IMR-90 (cell line): ENCODE data around the gene DCD. TPM values are rescaled to one million over a fixed set of nuclear protein-coding genes. Genes with fewer than 3 reads are reported as not detected.

Experiments used
- ATAC-seq: fragments of 200-7000 bp; cut with Tn5 transposase; 2 replicates; pipeline ENCODE4 v1.9.1; 2020; ENCODE audit warnings: low read depth, mild to moderate bottlenecking, moderate library complexity
- BruUV-seq: library from RNA; stranded (reverse); fragments of 400-500 nt; replicated peaks from 2 replicates; lab custom pipeline; 2021; lab: Mats Ljungman, UMichigan
- CTCF ChIA-PET: fragments of 300-600 bp; formaldehyde crosslinking; extraction: SDS; loops from one replicate; lab custom pipeline; 2021; ENCODE audit warnings: antibody characterized with exemption; lab: Yijun Ruan, JAX
- POLR2A ChIA-PET: fragments of 300-600 bp; sonication (Branson Sonifier 250); formaldehyde crosslinking; loops from one replicate; lab custom pipeline; 2022; ENCODE audit warnings: antibody characterized with exemption; ENCODE audit not compliant: unreplicated experiment; lab: Charles Lee
- DNase-seq: peaks from one replicate; pipeline ENCODE4 v3.0.0; 2013
- H2AFZ ChIP-seq: replicated peaks from 2 replicates; pipeline ENCODE3; 2013; ENCODE audit warnings: low read length, mild to moderate bottlenecking; ENCODE audit not compliant: poor library complexity
- H2AK5ac ChIP-seq: 2 replicates; pipeline ENCODE4 v1.6.1; 2013; ENCODE audit warnings: low read depth, low read length, inconsistent platforms
- H2AK9ac ChIP-seq: replicated peaks from 2 replicates; pipeline ENCODE3; 2013; ENCODE audit warnings: mild to moderate bottlenecking, low read depth, low read length, moderate library complexity; ENCODE audit not compliant: poor library complexity
- H2BK120ac ChIP-seq: 2 replicates; pipeline ENCODE4 v1.6.1; 2013; ENCODE audit warnings: low read depth, low read length, inconsistent platforms
- H2BK15ac ChIP-seq: 3 replicates; pipeline ENCODE4 v1.6.1; 2013; ENCODE audit warnings: low read depth, low read length, inconsistent platforms
- H2BK20ac ChIP-seq: 2 replicates; pipeline ENCODE4 v1.6.1; 2013; ENCODE audit warnings: low read depth, mild to moderate bottlenecking, inconsistent platforms, low read length, moderate library complexity
- H2BK5ac ChIP-seq: 2 replicates; pipeline ENCODE4 v1.6.1; 2013; ENCODE audit warnings: mild to moderate bottlenecking, low read depth, low read length, inconsistent platforms; ENCODE audit not compliant: poor library complexity, severe bottlenecking
- H3K14ac ChIP-seq: replicated peaks from 2 replicates; pipeline ENCODE4 v1.6.1; 2013; ENCODE audit warnings: low read depth, low read length, inconsistent platforms
- H3K18ac ChIP-seq: 2 replicates; pipeline ENCODE4 v1.6.1; 2013; ENCODE audit warnings: low read depth, low read length, control low read depth
- H3K23ac ChIP-seq: 2 replicates; pipeline ENCODE4 v1.6.1; 2013; ENCODE audit warnings: low read depth, low read length, inconsistent platforms
- H3K27ac ChIP-seq: 2 replicates; pipeline ENCODE4 v1.5.1; 2013; ENCODE audit warnings: mild to moderate bottlenecking, control low read depth, low read length; ENCODE audit not compliant: insufficient read depth
- H3K27me3 ChIP-seq: 2 replicates; pipeline ENCODE4 v1.6.1; 2013; ENCODE audit warnings: low read length; ENCODE audit not compliant: control insufficient read depth, insufficient read depth
- H3K36me3 ChIP-seq: 2 replicates; pipeline ENCODE4 v1.6.1; 2013; ENCODE audit warnings: low read length, mixed read lengths; ENCODE audit not compliant: control insufficient read depth, insufficient read depth
- H3K4ac ChIP-seq: 2 replicates; pipeline ENCODE4 v1.6.1; 2013; ENCODE audit warnings: low read depth, low read length, inconsistent platforms
- H3K4me1 ChIP-seq: 2 replicates; pipeline ENCODE4 v1.6.1; 2013; ENCODE audit warnings: low read length, mixed read lengths; ENCODE audit not compliant: control insufficient read depth, insufficient read depth
- H3K4me2 ChIP-seq: 2 replicates; pipeline ENCODE4 v1.6.1; 2013; ENCODE audit warnings: low read depth, mild to moderate bottlenecking, control low read depth, low read length, moderate library complexity
- H3K4me3 ChIP-seq: 2 replicates; pipeline ENCODE4 v1.5.1; 2013; ENCODE audit warnings: low read depth, mild to moderate bottlenecking, control low read depth, low read length, moderate library complexity; ENCODE audit not compliant: insufficient read depth
- H3K56ac ChIP-seq: 2 replicates; pipeline ENCODE4 v1.6.1; 2013; ENCODE audit warnings: low read length, inconsistent platforms; ENCODE audit not compliant: insufficient read depth; ENCODE audit errors: extremely low read depth
- H3K79me1 ChIP-seq, 2 experiments: 2 replicates each; pipeline ENCODE4 v1.6.1; 2013; ENCODE audit warnings: low read length in 2 of 2, inconsistent platforms in 1 of 2, low read depth in 1 of 2
- H3K9ac ChIP-seq: 2 replicates; pipeline ENCODE4 v1.6.1; 2013; ENCODE audit warnings: low read depth, low read length, control low read depth
- H3K9me1 ChIP-seq: 2 replicates; pipeline ENCODE4 v1.6.1; 2013; ENCODE audit warnings: low read length, inconsistent platforms; ENCODE audit not compliant: insufficient read depth
- H3K9me3 ChIP-seq: 2 replicates; pipeline ENCODE4 v1.6.1; 2013; ENCODE audit warnings: low read length; ENCODE audit not compliant: control insufficient read depth, insufficient read depth
- H4K20me1 ChIP-seq: 2 replicates; pipeline ENCODE4 v1.6.1; 2013; ENCODE audit warnings: low read length, inconsistent platforms; ENCODE audit not compliant: insufficient read depth
- H4K5ac ChIP-seq: 2 replicates; pipeline ENCODE4 v1.6.1; 2013; ENCODE audit warnings: mild to moderate bottlenecking, low read depth, low read length, control low read depth
- H4K8ac ChIP-seq, 2 experiments: 2 replicates each; pipeline ENCODE4 v1.6.1; 2013; ENCODE audit warnings: low read depth in 2 of 2, low read length in 2 of 2, control low read depth in 1 of 2, inconsistent platforms in 1 of 2
- H4K91ac ChIP-seq: 2 replicates; pipeline ENCODE4 v1.6.1; 2013; ENCODE audit warnings: low read depth, low read length, inconsistent platforms; ENCODE audit not compliant: insufficient read depth
- BHLHE40 ChIP-seq: fragments of 150-350 bp; IDR thresholded peaks from 2 replicates; pipeline ENCODE4 v1.6.1; 2016; ENCODE audit warnings: mild to moderate bottlenecking, low read depth, low read length
- CEBPB ChIP-seq: IDR thresholded peaks from 2 replicates; pipeline ENCODE4 v1.6.1; 2012; ENCODE audit warnings: low read depth, low read length, improper control_type of control experiment
- CHD1 ChIP-seq: IDR thresholded peaks from 2 replicates; pipeline ENCODE4 v1.6.1; 2012; ENCODE audit warnings: low read depth, low read length, improper control_type of control experiment
- CTCF ChIP-seq: conservative IDR thresholded peaks from 2 replicates; pipeline ENCODE4 v1.5.1; 2012; ENCODE audit warnings: mild to moderate bottlenecking, low read depth, low read length, improper control_type of control experiment
- FOS ChIP-seq: fragments of 150-350 bp; IDR thresholded peaks from 2 replicates; pipeline ENCODE4 v1.6.1; 2016; ENCODE audit warnings: low read depth, low read length
- MAFK ChIP-seq: IDR thresholded peaks from 2 replicates; pipeline ENCODE4 v1.6.1; 2012; ENCODE audit warnings: low read depth, low read length, improper control_type of control experiment
- MAZ ChIP-seq: IDR thresholded peaks from 2 replicates; pipeline ENCODE4 v1.6.1; 2012; ENCODE audit warnings: low read depth, mild to moderate bottlenecking, low read length, improper control_type of control experiment, moderate library complexity, borderline replicate concordance
- MXI1 ChIP-seq: IDR thresholded peaks from 2 replicates; pipeline ENCODE4 v1.6.1; 2012; ENCODE audit warnings: low read depth, mild to moderate bottlenecking, low read length, moderate library complexity, borderline replicate concordance
- RAD21 ChIP-seq: IDR thresholded peaks from 2 replicates; pipeline ENCODE4 v1.6.1; 2012; ENCODE audit warnings: low read length, improper control_type of control experiment
- RCOR1 ChIP-seq: IDR thresholded peaks from 2 replicates; pipeline ENCODE4 v1.6.1; 2012; ENCODE audit warnings: mild to moderate bottlenecking, low read length, improper control_type of control experiment; ENCODE audit not compliant: insufficient replicate concordance
- SMC3 ChIP-seq: fragments of 150-350 bp; IDR thresholded peaks from 2 replicates; pipeline ENCODE4 v1.6.1; 2016; ENCODE audit warnings: low read depth, mild to moderate bottlenecking, antibody characterized with exemption, low read length, moderate library complexity
- WGBS, 2 experiments: methylation state at CpG; one replicate each; pipeline versions ENCODE4 v1.1.5 to v1.1.7; 2013; ENCODE audit warnings: missing lambda C conversion rate in 2 of 2; ENCODE audit not compliant: insufficient read length in 1 of 2; ENCODE audit errors: extremely low coverage in 2 of 2; 5-methylcytosine and 5-hydroxymethylcytosine counted together
- dilution Hi-C: fragments of 300-500 bp; cut with HindIII; formaldehyde crosslinking; loops from one replicate; pipeline ENCODE4 v1.14.3; 2018; ENCODE audit warnings: low sequenced_read_pairs; ENCODE audit not compliant: unreplicated experiment
- in situ Hi-C: fragments of 300-500 bp; cut with MboI; formaldehyde crosslinking; loops from 3 replicates; pipeline ENCODE4 v1.14.3; 2019; ENCODE audit warnings: low sequenced_read_pairs, inconsistent platforms, mixed read lengths
- intact Hi-C: fragments of 100-400 bp; cut with micrococcal nuclease; formaldehyde crosslinking; loops from 2 replicates; pipeline ENCODE4 v1.10.0; 2022
- polyA plus RNA-seq, 3 experiments: library from polyadenylated mRNA; depleted of rRNA; stranded (reverse); fragments of >200 nt; gene quantifications; 2 replicates each; pipeline ENCODE4 v1.2.3, GENCODE V29; 2012; ENCODE audit warnings: low replicate concordance in 1 of 3
- total RNA-seq: library from RNA; depleted of rRNA; stranded (reverse); fragments of >200 nt; gene quantifications from 2 replicates; pipeline ENCODE4 v1.2.3, GENCODE V29; 2012
- TF ChIP-seq, protein P1 (sequence below): fragments of 150-350 bp; IDR thresholded peaks from 2 replicates; pipeline ENCODE4 v1.6.1; 2017; ENCODE audit warnings: mild to moderate bottlenecking, antibody characterized with exemption, low read length, low read depth

The DCD gene
- total and polyA plus RNA-seq, 2 of the 4 experiments (the other 2 are of a cell fraction): not detected

DNA sequence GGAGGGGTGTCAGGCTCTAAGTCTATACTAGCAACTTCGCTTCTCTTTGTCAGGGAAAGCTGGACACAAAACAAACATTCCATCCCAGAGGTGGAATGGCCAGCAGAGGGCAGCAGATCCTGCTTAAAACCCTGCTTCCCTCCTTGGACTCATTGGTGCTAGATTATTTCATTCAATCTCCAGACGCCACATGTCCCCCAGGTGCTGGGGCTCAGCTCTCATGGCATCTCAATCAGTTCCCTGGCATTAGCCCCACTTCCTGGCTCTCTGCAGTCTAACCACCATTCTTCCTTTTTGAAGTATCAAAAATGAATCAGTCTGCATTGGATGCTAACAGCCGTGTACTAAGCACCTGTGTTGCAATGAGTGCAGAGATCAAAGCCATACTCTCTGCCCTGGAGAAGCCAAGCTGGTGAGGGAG, 51.6 kb downstream of the DCD start:
- in situ Hi-C loops (no loop called here), dilution Hi-C loops (no loop called here), intact Hi-C loops (no loop called here)
- ATAC-seq: peak; percentile 88
- Histone ChIP-seq H3K79me1 (no peaks in the 10 kb centered on the region), H2BK20ac (no peak overlapping the region), H3K18ac (no peak overlapping the region), H2AK9ac (no peak overlapping the region), H3K36me3 (no peaks in the 10 kb centered on the region), H4K91ac (no peak overlapping the region), H3K56ac (no peak overlapping the region), H2BK5ac (no peak overlapping the region), H4K5ac (no peak overlapping the region), H2BK120ac (no peak overlapping the region), H3K4me2 (no peak overlapping the region), H3K14ac (no peak overlapping the region), H3K23ac (no peak overlapping the region), H3K9me1 (no peaks in the 10 kb centered on the region), H2BK15ac (no peak overlapping the region), H3K27ac (no peak overlapping the region), H3K4me1 (no peaks in the 10 kb centered on the region), H2AFZ (no peak overlapping the region), H3K27me3 (peaks cover 15% of the 10 kb centered on the region; the same call in 1 of the 2 replicates), H3K4me3 (no peak overlapping the region), H4K8ac (no peak overlapping the region), H3K9ac (no peak overlapping the region), H3K4ac (no peak overlapping the region), H3K9me3 (no peaks in the 10 kb centered on the region), H2AK5ac (no peak overlapping the region), H4K20me1 (no peaks in the 10 kb centered on the region)
- no peak for TF ChIP-seq MXI1
- no peak for TF ChIP-seq CHD1
- TF ChIP-seq CTCF: peak; percentile 66
- no peak for TF ChIP-seq RCOR1
- peak; percentile 26; the same call in 1 of the 2 replicates for TF ChIP-seq RAD21
- TF ChIP-seq, protein P1, sequence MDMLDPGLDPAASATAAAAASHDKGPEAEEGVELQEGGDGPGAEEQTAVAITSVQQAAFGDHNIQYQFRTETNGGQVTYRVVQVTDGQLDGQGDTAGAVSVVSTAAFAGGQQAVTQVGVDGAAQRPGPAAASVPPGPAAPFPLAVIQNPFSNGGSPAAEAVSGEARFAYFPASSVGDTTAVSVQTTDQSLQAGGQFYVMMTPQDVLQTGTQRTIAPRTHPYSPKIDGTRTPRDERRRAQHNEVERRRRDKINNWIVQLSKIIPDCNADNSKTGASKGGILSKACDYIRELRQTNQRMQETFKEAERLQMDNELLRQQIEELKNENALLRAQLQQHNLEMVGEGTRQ: no peak
- TF ChIP-seq SMC3: peak; percentile 22; the same call in 1 of the 2 replicates
- no peak for TF ChIP-seq MAZ
- no peak for TF ChIP-seq MAFK
- TF ChIP-seq FOS: no peak
- TF ChIP-seq BHLHE40: no peak
- no peak for TF ChIP-seq CEBPB
- ChIA-PET CTCF (interaction anchor here (0.7 to 1.3 kb wide), 3 partner anchors 10 to 36 kb away, joined by 3 to 7 read pairs (median 4); no protein-coding TSS in a partner anchor), POLR2A (no interaction called here)
- peak; percentile 52 for DNase-seq
- WGBS, 2 experiments: 31% methylated on average over 3 of the region's 3 CpGs; no CpG with 5 or more reads in 1 of the 2 experiments
- no TSS peak for BruUV-seq
